K562 (cell line): ENCODE data around the gene TYW1B. TPM values are rescaled to one million over a fixed set of nuclear protein-coding genes. Genes with fewer than 3 reads are reported as not detected.

Source experiments
- ATAC-seq: fragments of 200-7000 bp; cut with Tn5 transposase; 3 replicates; pipeline ENCODE4 v1.9.1; 2020; ENCODE audit warnings: moderate library complexity
- BruUV-seq: library from RNA; stranded (reverse); fragments of 400-500 nt; replicated peaks from 2 replicates; lab custom pipeline; 2021; lab: Mats Ljungman, UMichigan
- CTCF ChIA-PET: fragments of 300-600 bp; formaldehyde crosslinking; extraction: SDS; loops from one replicate; lab custom pipeline; 2021; ENCODE audit warnings: low intra/inter-chr PET ratio; lab: Yijun Ruan, JAX
- POLR2A ChIA-PET: fragments of 300-600, 350-650 bp; sonication (Branson Sonifier 250); formaldehyde crosslinking; extraction: SDS; loops from one replicate; lab custom pipeline; 2021; ENCODE audit warnings: antibody characterized with exemption, inconsistent platforms; lab: Yijun Ruan, JAX
- DNase-seq, 4 experiments: peaks; one replicate each; pipeline versions ENCODE4 v3.0.0 to v3.0.0-alpha.2; 2011 to 2018; ENCODE audit warnings: low spot score in 3 of 4, mixed read lengths in 3 of 4; ENCODE audit errors: extremely low read depth in 1 of 4
- FAIRE-seq: peaks from 2 replicates; lab custom pipeline; 2011; peaks lifted over from hg19 to GRCh38; lab: Jason Lieb, UNC
- H2AFZ ChIP-seq: 2 replicates; pipeline ENCODE4 v1.6.0; 2011; ENCODE audit warnings: low read depth, low read length, control low read depth, inconsistent platforms
- H3K27ac ChIP-seq: fragments of 200-600 bp; 3 replicates; pipeline ENCODE4 v1.8.0; 2011; ENCODE audit warnings: low read depth, mild to moderate bottlenecking, control low read depth, inconsistent platforms, low read length, moderate library complexity, mixed read lengths; ENCODE audit errors: extremely low read depth
- H3K27me3 ChIP-seq, 2 experiments: fragments of 300-600 bp in 1 of 2; 2 replicates in 1 of 2; 3 replicates in 1 of 2; pipeline versions ENCODE4 v1.6.0 to v1.8.0; 2011; ENCODE audit warnings: inconsistent platforms in 2 of 2, low read length in 2 of 2, mild to moderate bottlenecking in 1 of 2, mixed read lengths in 1 of 2, moderate library complexity in 1 of 2; ENCODE audit not compliant: control insufficient read depth in 2 of 2, insufficient read depth in 2 of 2
- H3K36me3 ChIP-seq: fragments of 300-600 bp; 3 replicates; pipeline ENCODE4 v1.8.0; 2011; ENCODE audit warnings: mild to moderate bottlenecking, low read length, inconsistent platforms; ENCODE audit not compliant: control insufficient read depth, insufficient read depth
- H3K4me1 ChIP-seq, 2 experiments: fragments of 200-600 bp in 1 of 2; replicated peaks in 1 of 2; 2 replicates in 1 of 2; 3 replicates in 1 of 2; pipeline versions ENCODE4 v1.5.1 to v1.8.0; 2011; ENCODE audit warnings: inconsistent platforms in 2 of 2, low read length in 2 of 2, mild to moderate bottlenecking in 1 of 2, mixed read lengths in 1 of 2, moderate library complexity in 1 of 2; ENCODE audit not compliant: control insufficient read depth in 2 of 2, insufficient read depth in 2 of 2
- H3K4me2 ChIP-seq: 2 replicates; pipeline ENCODE4 v1.6.1; 2011; ENCODE audit warnings: low read length, control low read depth, inconsistent platforms, mixed read lengths; ENCODE audit not compliant: insufficient read depth
- H3K4me3 ChIP-seq: fragments of 200-600 bp; sonication (generic), shearing (Covaris generic); 2 replicates; pipeline ENCODE4 v1.5.1; 2016; ENCODE audit warnings: control low read depth, inconsistent platforms
- H3K79me2 ChIP-seq: fragments of 200-600 bp; 3 replicates; pipeline ENCODE4 v1.8.0; 2011; ENCODE audit warnings: low read length, inconsistent platforms; ENCODE audit not compliant: control insufficient read depth, insufficient read depth
- H3K9ac ChIP-seq, 2 experiments: 2 replicates each; pipeline versions ENCODE4 v1.6.0 to v1.6.1; 2011; ENCODE audit warnings: low read depth in 2 of 2, low read length in 2 of 2, control low read depth in 1 of 2, inconsistent platforms in 1 of 2, mild to moderate bottlenecking in 1 of 2, mixed read lengths in 1 of 2; ENCODE audit not compliant: insufficient read depth in 1 of 2
- H3K9me1 ChIP-seq: one replicate; pipeline ENCODE4 v1.6.0; 2011; ENCODE audit warnings: inconsistent platforms, mild to moderate bottlenecking, low read length, moderate library complexity; ENCODE audit not compliant: control insufficient read depth, insufficient read depth
- H3K9me3 ChIP-seq: replicated peaks from 2 replicates; pipeline ENCODE4 v1.5.1; 2011; ENCODE audit warnings: low read depth, low read length, inconsistent platforms; ENCODE audit not compliant: control insufficient read depth, insufficient read depth
- H4K20me1 ChIP-seq: replicated peaks from 2 replicates; pipeline ENCODE4 v1.6.1; 2011; ENCODE audit warnings: low read length, inconsistent platforms, mixed read lengths; ENCODE audit not compliant: control insufficient read depth, insufficient read depth
- ATF2 ChIP-seq: sonication (generic); formaldehyde crosslinking; IDR thresholded peaks from 2 replicates; pipeline ENCODE4 v1.8.1; 2022; ENCODE audit warnings: missing genetic modification reagents
- FOXP4 ChIP-seq: sonication (generic); formaldehyde crosslinking; IDR thresholded peaks from 2 replicates; pipeline ENCODE4 v1.8.0; 2022; ENCODE audit warnings: mild to moderate bottlenecking, missing genetic modification reagents, borderline replicate concordance
- MIER1 ChIP-seq: fragments of 450-650 bp; IDR thresholded peaks from 2 replicates; pipeline ENCODE4 v1.6.1; 2016; ENCODE audit warnings: antibody characterized with exemption, mild to moderate bottlenecking, low read depth
- NFXL1 ChIP-seq: fragments of 450-650 bp; formaldehyde crosslinking; IDR thresholded peaks from 2 replicates; pipeline ENCODE4 v1.4.0; 2021; ENCODE audit warnings: mild to moderate bottlenecking
- NRF1 ChIP-seq, 2 experiments: fragments of 450-650 bp; IDR thresholded peaks in 1 of 2; conservative IDR thresholded peaks in 1 of 2; 2 replicates each; pipeline ENCODE4 v1.6.1; 2014; ENCODE audit warnings: mild to moderate bottlenecking in 2 of 2
- POLR2G ChIP-seq: fragments of 200-400 bp; formaldehyde crosslinking; IDR thresholded peaks from 2 replicates; pipeline ENCODE4 v1.6.1; 2017; ENCODE audit warnings: low read depth, mild to moderate bottlenecking, antibody characterized with exemption, low read length, moderate library complexity
- ZBTB33 ChIP-seq: sonication (generic); formaldehyde crosslinking; IDR thresholded peaks from 2 replicates; pipeline ENCODE4 v1.8.1; 2023; ENCODE audit warnings: mild to moderate bottlenecking, missing genetic modification reagents
- ZFP1 ChIP-seq: fragments of 450-650 bp; formaldehyde crosslinking; IDR thresholded peaks from 2 replicates; pipeline ENCODE4 v1.4.0; 2020; ENCODE audit warnings: mild to moderate bottlenecking, mixed read lengths
- WGBS: fragments of 100-300 bp; shearing (Covaris generic); methylation state at CpG from one replicate; pipeline ENCODE4 v1.1.6; 2016; ENCODE audit warnings: low coverage, mixed read lengths; ENCODE audit not compliant: insufficient coverage; ENCODE audit errors: missing lambda C conversion rate; 5-methylcytosine and 5-hydroxymethylcytosine counted together
- in situ Hi-C: fragments of 300-500 bp; cut with MboI; formaldehyde crosslinking; loops from 4 replicates; pipeline ENCODE4 v1.15.0; 2018; ENCODE audit warnings: inconsistent platforms, mixed read lengths
- intact Hi-C: fragments of 100-400 bp; cut with micrococcal nuclease; formaldehyde crosslinking; loops from 2 replicates; pipeline ENCODE4 v1.14.2; 2022
- polyA plus RNA-seq, 8 experiments: library from polyadenylated mRNA; depleted of rRNA in 4 of 8; stranded (reverse) in 5 of 8; unstranded in 3 of 8; fragments of >200 nt; fragmentation: Nextera tagmentation in 2 of 8; fragmentation: Illumina TruSeq in 1 of 8; extraction: Ambion mirVana in 2 of 8; extraction: Trizol in 1 of 8; gene quantifications; 2 replicates each; pipeline versions ENCODE4 v1.2.1 to v1.2.3, GENCODE V29; 2011 to 2014; ENCODE audit warnings: inconsistent platforms in 1 of 8, missing spikeins in 1 of 8
- total RNA-seq, 7 experiments: library from RNA; depleted of rRNA in 6 of 7; stranded (reverse); fragments of >200 nt in 6 of 7; fragmentation: Illumina TruSeq in 2 of 7; extraction: Trizol in 2 of 7; gene quantifications; 2 replicates each; pipeline versions ENCODE4 v1.2.1 to v1.2.3, GENCODE V29; 2011 to 2021; ENCODE audit warnings: low replicate concordance in 1 of 7
- TF ChIP-seq, protein P1 (sequence below), 3 experiments: IDR thresholded peaks in 2 of 3; conservative IDR thresholded peaks in 1 of 3; 2 replicates each; pipeline ENCODE4 v1.5.1; 2011 to 2012; ENCODE audit warnings: low read length in 3 of 3, mild to moderate bottlenecking in 3 of 3, control low read depth in 2 of 3, improper control_type of control experiment in 1 of 3, inconsistent platforms in 1 of 3, low read depth in 1 of 3, mixed read lengths in 1 of 3, moderate library complexity in 1 of 3; ENCODE audit not compliant: insufficient read depth in 2 of 3

TYW1B gene
- total and polyA plus RNA-seq, 9 of the 15 experiments (the other 6 are each of a cell fraction or from before 2014, with no cell fraction given) = 5.8 to 14.7 (median 9.8) TPM

GRCh38 chr7:72751978-72752377, 76.0 kb downstream of the TYW1B start (continued):
- TF ChIP-seq, protein P1, sequence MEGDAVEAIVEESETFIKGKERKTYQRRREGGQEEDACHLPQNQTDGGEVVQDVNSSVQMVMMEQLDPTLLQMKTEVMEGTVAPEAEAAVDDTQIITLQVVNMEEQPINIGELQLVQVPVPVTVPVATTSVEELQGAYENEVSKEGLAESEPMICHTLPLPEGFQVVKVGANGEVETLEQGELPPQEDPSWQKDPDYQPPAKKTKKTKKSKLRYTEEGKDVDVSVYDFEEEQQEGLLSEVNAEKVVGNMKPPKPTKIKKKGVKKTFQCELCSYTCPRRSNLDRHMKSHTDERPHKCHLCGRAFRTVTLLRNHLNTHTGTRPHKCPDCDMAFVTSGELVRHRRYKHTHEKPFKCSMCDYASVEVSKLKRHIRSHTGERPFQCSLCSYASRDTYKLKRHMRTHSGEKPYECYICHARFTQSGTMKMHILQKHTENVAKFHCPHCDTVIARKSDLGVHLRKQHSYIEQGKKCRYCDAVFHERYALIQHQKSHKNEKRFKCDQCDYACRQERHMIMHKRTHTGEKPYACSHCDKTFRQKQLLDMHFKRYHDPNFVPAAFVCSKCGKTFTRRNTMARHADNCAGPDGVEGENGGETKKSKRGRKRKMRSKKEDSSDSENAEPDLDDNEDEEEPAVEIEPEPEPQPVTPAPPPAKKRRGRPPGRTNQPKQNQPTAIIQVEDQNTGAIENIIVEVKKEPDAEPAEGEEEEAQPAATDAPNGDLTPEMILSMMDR (IDR thresholded peaks at IDR 0.05 in 2 of 3, conservative IDR thresholded peaks at IDR 0.05 in 1 of 3; ENCODE audit: insufficient read depth in 2 of 3, low read depth in 1 of 3, low read length in 3 of 3) = peak; percentile 37 to 55 (median 47); a peak in 5 of 6 replicates
- TF ChIP-seq FOXP4 (CRISPR knock-in tag) (no peak), ATF2 (CRISPR knock-in tag) (no peak)
- TF ChIP-seq, all 486 proteins: peak for 4

DNA sequence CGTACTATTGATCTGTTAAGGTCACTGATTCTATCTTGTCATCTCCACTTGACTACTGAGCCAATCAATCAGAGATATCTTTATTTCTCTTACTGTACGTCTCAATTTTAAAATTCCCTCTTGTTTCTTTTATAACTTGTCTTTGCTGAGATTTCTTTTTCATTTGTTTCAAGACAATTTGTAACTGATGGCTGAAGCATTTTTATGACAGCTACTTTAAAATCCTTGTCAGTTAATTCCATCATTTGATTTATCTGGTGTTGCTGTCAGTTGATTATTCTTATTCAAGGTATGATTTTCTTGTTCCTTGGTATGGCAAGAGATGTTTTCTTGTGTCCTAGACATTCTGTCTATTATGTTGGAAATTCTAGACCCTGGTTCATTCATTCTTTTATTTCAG, 76.6 kb downstream of the TYW1B start:
- 84% methylated on average over 2 of the region's 2 CpGs for WGBS
- Histone ChIP-seq H3K4me2 (no peak overlapping the region), H3K27me3 (no peaks in the 10 kb centered on the region), H3K79me2 (no peaks in the 10 kb centered on the region), H2AFZ (no peak overlapping the region), H3K27ac (no peak overlapping the region), H3K9me1 (no peaks in the 10 kb centered on the region), H3K36me3 (no peaks in the 10 kb centered on the region), H3K9me3 (no peaks in the 10 kb centered on the region), H3K4me1 (no peaks in the 10 kb centered on the region), H3K9ac (no peak overlapping the region), H4K20me1 (no peaks in the 10 kb centered on the region), H3K4me3 (no peak overlapping the region)
- no TSS peak for BruUV-seq
- POLR2A ChIA-PET = no interaction called here
- ATAC-seq (no peak), DNase-seq (no peak), FAIRE-seq (no peak)
- CTCF ChIA-PET = no interaction called here
- intact Hi-C loops (no loop called here), in situ Hi-C loops (loop anchor here (10.0 kb wide), 1 partner anchor 97 kb away; no protein-coding TSS in a partner anchor)
- TF ChIP-seq ZBTB33 (CRISPR knock-in tag) = no peak
- TF ChIP-seq ZFP1 (CRISPR knock-in tag) = no peak
- TF ChIP-seq POLR2G = no peak
- TF ChIP-seq NRF1 (conservative IDR thresholded peaks at IDR 0.05 in 1 of 2, IDR thresholded peaks at IDR 0.05 in 1 of 2) = no peak
- TF ChIP-seq NFXL1 (CRISPR knock-in tag) = no peak
- no peak for TF ChIP-seq MIER1
